Mucosa of rectum (tissue), 2 donors: ENCODE measurements around the gene TICRR.

Experiments
- H3K27ac ChIP-seq, 2 donors: one replicate each; pipeline ENCODE4 v1.7.0; 2013; ENCODE audit warnings: inconsistent platforms in 2 of 2, low read depth in 2 of 2, low read length in 2 of 2
- H3K27me3 ChIP-seq, 2 donors: one replicate each; pipeline ENCODE4 v1.7.0; 2013; ENCODE audit warnings: low read length in 2 of 2; ENCODE audit not compliant: control insufficient read depth in 2 of 2, insufficient read depth in 2 of 2
- H3K36me3 ChIP-seq, 2 donors: one replicate each; pipeline ENCODE4 v1.7.0; 2013; ENCODE audit warnings: low read length in 2 of 2; ENCODE audit not compliant: control insufficient read depth in 2 of 2, insufficient read depth in 2 of 2
- H3K4me1 ChIP-seq, 2 donors: one replicate each; pipeline ENCODE4 v1.7.0; 2013; ENCODE audit warnings: low read length in 2 of 2, mild to moderate bottlenecking in 1 of 2; ENCODE audit not compliant: control insufficient read depth in 2 of 2, insufficient read depth in 2 of 2
- H3K4me3 ChIP-seq, 2 donors: one replicate each; pipeline ENCODE4 v1.7.0; 2013; ENCODE audit warnings: low read length in 2 of 2
- H3K9ac ChIP-seq, 2 donors: one replicate each; pipeline ENCODE4 v1.7.0; 2013; ENCODE audit warnings: low read length in 2 of 2, low read depth in 1 of 2, mild to moderate bottlenecking in 1 of 2
- H3K9me3 ChIP-seq, 2 donors: one replicate each; pipeline ENCODE4 v1.7.0; 2013; ENCODE audit warnings: low read length in 2 of 2; ENCODE audit not compliant: control insufficient read depth in 2 of 2
- donor health status: healthy.
- donor health status: Normal muscosa, but diverticular disease.

Gene TICRR

DNA sequence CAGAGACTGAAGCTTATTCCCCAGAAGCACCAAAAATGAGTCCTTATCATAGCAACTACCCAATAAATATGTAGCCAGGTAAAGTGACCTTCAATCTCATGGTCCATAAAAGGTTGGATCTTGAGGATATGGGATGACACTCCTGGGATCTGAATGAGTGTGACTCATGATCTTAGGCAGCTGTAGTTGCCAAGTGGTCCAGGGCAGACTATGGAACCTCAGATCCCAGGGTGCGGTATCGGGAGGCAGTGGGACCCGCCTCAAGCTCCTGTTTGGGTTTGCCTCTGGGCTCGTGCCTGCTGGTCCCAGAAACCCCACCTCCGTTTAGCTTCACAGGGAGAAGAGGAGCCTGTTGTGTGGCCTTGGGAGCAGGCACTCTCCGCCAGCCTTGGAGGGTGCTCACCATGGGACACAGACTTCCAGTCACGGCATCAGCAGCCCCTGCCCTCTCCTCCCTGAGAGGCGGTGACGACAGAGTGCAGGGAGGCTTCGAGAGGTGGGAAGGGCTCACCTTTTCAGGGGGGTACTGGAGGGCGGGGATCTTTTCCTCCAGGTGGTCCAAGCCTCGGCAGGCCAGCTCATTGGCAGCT, 95.8 kb downstream of the TICRR start:
- Histone ChIP-seq H3K4me1 (peaks cover 2 to 5% of the 10 kb centered on the region in 2 donors), H3K27me3 (no peaks in the 10 kb centered on the region), H3K4me3 (no peak overlapping the region), H3K9ac (no peak overlapping the region), H3K27ac (no peak overlapping the region), H3K36me3 (no peaks in the 10 kb centered on the region), H3K9me3 (no peaks in the 10 kb centered on the region)

DNA sequence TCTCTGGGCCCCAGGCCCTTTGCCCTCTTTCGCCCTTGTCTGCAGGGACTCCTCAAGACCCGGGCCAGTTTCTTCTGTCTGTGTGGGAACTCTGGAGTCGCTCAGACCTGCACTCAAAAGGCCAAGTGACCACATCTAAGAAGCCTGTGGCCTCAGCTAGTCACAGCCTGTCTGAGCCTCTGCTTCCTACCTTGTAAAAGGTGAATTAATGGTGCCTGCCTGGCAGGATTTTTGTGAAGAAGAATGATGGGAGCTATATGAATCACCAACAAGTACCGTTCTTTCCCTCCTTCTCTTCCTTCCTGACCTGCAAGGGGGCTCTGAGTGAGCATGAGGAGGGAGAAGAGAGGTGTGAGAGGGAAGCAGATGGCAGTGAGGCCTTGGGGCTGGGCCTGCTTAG, 96.4 kb downstream of the TICRR start:
- no peak overlapping the region for H3K27ac ChIP-seq
- H3K36me3 ChIP-seq: no peaks in the 10 kb centered on the region
- H3K4me1 ChIP-seq: peaks cover 0 to 5% of the 10 kb centered on the region in 2 donors
- H3K4me3 ChIP-seq: no peak overlapping the region
- H3K9me3 ChIP-seq: no peaks in the 10 kb centered on the region
- no peak overlapping the region for H3K9ac ChIP-seq
- H3K27me3 ChIP-seq: no peaks in the 10 kb centered on the region

DNA sequence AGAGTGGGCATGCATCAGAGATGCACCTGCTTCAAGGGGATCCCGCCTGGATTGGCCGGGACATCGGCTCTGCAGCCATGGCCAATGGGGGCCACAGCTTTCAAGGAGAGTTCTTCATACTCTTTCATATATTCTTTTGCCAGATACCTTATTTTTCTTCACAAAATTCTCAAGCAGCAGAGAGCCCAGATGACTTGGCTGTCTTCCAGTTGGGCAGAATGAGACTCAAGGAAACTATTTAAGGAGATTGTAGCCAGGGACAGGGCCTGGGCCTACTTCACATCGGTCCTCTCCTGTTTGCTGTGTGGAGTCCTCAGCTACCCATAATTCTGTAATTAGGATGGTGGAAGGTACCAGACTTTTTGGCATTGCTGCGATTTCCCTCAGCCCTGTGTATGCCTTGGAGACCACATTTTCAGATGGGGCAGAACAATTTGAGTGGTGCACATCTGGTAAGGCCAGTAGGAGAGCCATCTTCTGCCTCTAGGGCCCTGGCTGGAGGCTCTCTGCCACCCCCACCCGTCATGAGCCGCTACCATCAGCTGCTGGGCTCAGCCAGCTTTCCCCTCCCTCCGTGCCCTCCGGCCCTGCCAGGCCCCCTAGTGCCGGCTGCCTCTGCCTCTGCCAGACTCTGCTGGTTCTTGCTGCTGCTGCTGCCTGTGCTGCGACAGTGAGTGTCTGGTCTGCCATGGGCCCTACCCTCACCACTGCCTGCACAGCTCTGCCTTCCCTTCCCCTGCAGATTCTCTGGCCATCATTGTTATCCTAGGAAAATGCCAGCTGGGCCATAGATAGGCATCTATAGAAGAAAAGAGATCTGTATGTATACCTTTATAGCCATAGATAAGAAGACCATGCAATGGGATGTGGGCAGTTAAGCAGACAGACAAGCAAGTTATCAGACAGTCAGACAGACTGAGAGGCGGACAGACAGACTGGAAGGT, 97.2 kb downstream of the TICRR start:
- H3K27me3 ChIP-seq: no peaks in the 10 kb centered on the region
- no peaks in the 10 kb centered on the region for H3K9me3 ChIP-seq
- no peak overlapping the region for H3K4me3 ChIP-seq
- no peak overlapping the region for H3K9ac ChIP-seq
- H3K4me1 ChIP-seq: peaks cover 0 to 5% of the 10 kb centered on the region in 2 donors
- H3K27ac ChIP-seq: no peak overlapping the region
- no peaks in the 10 kb centered on the region for H3K36me3 ChIP-seq

DNA sequence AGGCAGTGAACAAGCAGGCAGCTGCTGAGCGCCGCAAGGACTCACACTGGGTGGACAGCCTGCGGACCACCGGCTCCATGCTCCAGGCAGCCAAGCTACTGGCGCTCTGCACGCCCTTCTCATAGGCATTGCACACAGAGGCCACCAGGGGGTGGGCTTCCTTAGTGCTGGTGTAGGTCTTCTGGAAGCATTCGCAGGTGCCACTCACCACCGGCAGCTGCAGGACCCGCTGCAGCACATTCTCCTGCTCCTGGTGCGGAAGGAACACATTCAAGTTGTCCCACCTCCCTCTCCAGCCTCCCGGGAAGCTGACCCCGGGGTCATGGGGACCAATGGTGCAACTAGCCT, 97.9 kb downstream of the TICRR start:
- H3K9ac ChIP-seq: no peak overlapping the region
- H3K9me3 ChIP-seq: no peaks in the 10 kb centered on the region
- H3K36me3 ChIP-seq: no peaks in the 10 kb centered on the region
- H3K4me3 ChIP-seq: no peak overlapping the region
- no peaks in the 10 kb centered on the region for H3K27me3 ChIP-seq
- no peak overlapping the region for H3K27ac ChIP-seq
- H3K4me1 ChIP-seq: peaks cover 0 to 5% of the 10 kb centered on the region in 2 donors

DNA sequence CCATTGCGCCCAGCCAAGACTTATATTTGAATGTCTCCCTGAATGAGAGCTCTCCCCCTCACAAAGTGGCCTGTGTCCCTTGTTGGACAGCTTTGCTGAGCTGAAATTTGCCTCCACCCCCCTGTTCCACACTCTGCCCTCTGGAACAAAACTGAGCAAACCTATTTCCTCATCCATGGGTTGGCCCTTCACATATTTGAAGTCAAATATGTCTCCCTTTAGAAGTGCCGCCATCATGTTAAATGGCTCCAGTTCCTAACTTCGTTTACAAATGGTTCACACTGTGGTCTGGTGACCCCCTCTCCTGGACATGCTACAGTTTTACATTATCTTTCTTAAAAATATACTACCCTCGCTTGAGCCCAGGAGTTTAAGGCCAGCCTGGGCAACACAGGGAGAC, 99.3 kb downstream of the TICRR start:
- H3K4me3 ChIP-seq: no peak overlapping the region
- H3K27ac ChIP-seq: no peak overlapping the region
- peaks cover 0 to 5% of the 10 kb centered on the region in 2 donors for H3K4me1 ChIP-seq
- no peak overlapping the region for H3K9ac ChIP-seq
- H3K27me3 ChIP-seq: no peaks in the 10 kb centered on the region
- H3K36me3 ChIP-seq: no peaks in the 10 kb centered on the region
- no peaks in the 10 kb centered on the region for H3K9me3 ChIP-seq

DNA sequence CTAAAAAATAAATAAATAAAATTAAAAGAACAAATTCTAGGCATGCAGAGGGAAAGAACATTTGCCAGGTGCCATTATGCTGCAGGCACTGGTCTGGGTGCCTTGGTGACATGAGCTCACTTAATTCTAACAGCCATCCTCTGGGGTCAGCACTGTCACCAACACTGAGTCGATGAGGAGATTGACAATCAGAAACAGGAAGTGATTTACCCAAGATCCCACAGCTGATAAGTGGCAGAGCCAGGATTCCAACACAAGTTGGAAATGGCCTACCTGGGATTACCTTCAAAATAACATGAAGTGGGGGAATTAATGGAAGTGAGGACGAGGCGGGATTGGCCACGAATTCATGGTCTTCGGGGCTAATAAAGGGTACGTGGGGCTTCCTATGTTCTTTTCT, 100.3 kb downstream of the TICRR start:
- no peaks in the 10 kb centered on the region for H3K9me3 ChIP-seq
- H3K4me1 ChIP-seq: peaks cover 0 to 13% of the 10 kb centered on the region in 2 donors
- H3K36me3 ChIP-seq: no peaks in the 10 kb centered on the region
- no peak overlapping the region for H3K9ac ChIP-seq
- no peaks in the 10 kb centered on the region for H3K27me3 ChIP-seq
- H3K27ac ChIP-seq: no peak overlapping the region
- no peak overlapping the region for H3K4me3 ChIP-seq

DNA sequence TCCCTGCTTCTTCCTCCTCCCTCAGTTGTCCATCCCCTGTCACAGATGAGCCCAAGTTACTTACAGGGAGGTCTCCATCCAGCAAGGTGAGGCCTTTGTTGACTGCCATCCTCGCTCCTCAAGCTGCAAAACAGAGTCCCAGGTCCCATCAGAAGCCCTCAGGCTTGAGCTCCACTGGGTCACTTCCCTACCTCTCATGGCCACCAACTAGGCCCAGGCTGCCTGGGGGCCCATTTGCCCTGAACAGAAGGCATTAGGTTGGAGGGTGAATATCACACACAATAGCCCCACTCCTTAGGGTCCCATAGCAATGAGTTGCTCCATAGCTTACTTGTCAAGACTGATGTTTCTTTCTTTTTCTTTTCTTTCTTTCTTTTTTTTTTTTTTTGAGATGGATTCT, 102.1 kb downstream of the TICRR start:
- no peak overlapping the region for H3K4me3 ChIP-seq
- H3K9ac ChIP-seq: no peak overlapping the region
- peaks cover 0 to 17% of the 10 kb centered on the region in 2 donors for H3K4me1 ChIP-seq
- H3K36me3 ChIP-seq: no peaks in the 10 kb centered on the region
- no peak overlapping the region for H3K27ac ChIP-seq
- no peaks in the 10 kb centered on the region for H3K27me3 ChIP-seq
- no peaks in the 10 kb centered on the region for H3K9me3 ChIP-seq
